ENCODE measurements around the gene BUB1. TPM values are rescaled to one million over a fixed set of nuclear protein-coding genes. Genes with fewer than 3 reads are reported as not detected.

The BUB1 gene
- total and polyA plus RNA-seq, 9 of the 15 experiments (the other 6 are each of a cell fraction or from before 2014, with no cell fraction given) = 73.4 to 247 (median 118) TPM

- POLR2A ChIA-PET = no interaction called here
- FAIRE-seq (no peak), DNase-seq (ENCODE audit: extremely low read depth in 1 of 4, low spot score in 3 of 4) (no peak), ATAC-seq (no peak)
- no peaks in the 10 kb centered on the region for H3K27me3 ChIP-seq (ENCODE audit: control insufficient read depth in 2 of 2, insufficient read depth in 2 of 2, low read length in 2 of 2)
- peaks cover 96% of the 10 kb centered on the region for H3K36me3 ChIP-seq (ENCODE audit: control insufficient read depth, insufficient read depth, low read length)
- H2AFZ ChIP-seq (ENCODE audit: low read depth, low read length) = no peak overlapping the region
- in situ Hi-C loops (cut with MboI) = no loop called here
- 90% methylated on average over 3 of the region's 3 CpGs for WGBS (ENCODE audit: insufficient coverage, low coverage, missing lambda C conversion rate)
- H4K20me1 ChIP-seq (replicated peaks; ENCODE audit: control insufficient read depth, insufficient read depth, low read length) = no peaks in the 10 kb centered on the region
- H3K4me3 ChIP-seq = no peak overlapping the region
- no peaks in the 10 kb centered on the region for H3K9me3 ChIP-seq (replicated peaks; ENCODE audit: control insufficient read depth, insufficient read depth, low read depth, low read length)
- no peak overlapping the region for H3K9ac ChIP-seq (ENCODE audit: insufficient read depth in 1 of 2, low read depth in 2 of 2, low read length in 2 of 2)
- TF ChIP-seq, protein P1, sequence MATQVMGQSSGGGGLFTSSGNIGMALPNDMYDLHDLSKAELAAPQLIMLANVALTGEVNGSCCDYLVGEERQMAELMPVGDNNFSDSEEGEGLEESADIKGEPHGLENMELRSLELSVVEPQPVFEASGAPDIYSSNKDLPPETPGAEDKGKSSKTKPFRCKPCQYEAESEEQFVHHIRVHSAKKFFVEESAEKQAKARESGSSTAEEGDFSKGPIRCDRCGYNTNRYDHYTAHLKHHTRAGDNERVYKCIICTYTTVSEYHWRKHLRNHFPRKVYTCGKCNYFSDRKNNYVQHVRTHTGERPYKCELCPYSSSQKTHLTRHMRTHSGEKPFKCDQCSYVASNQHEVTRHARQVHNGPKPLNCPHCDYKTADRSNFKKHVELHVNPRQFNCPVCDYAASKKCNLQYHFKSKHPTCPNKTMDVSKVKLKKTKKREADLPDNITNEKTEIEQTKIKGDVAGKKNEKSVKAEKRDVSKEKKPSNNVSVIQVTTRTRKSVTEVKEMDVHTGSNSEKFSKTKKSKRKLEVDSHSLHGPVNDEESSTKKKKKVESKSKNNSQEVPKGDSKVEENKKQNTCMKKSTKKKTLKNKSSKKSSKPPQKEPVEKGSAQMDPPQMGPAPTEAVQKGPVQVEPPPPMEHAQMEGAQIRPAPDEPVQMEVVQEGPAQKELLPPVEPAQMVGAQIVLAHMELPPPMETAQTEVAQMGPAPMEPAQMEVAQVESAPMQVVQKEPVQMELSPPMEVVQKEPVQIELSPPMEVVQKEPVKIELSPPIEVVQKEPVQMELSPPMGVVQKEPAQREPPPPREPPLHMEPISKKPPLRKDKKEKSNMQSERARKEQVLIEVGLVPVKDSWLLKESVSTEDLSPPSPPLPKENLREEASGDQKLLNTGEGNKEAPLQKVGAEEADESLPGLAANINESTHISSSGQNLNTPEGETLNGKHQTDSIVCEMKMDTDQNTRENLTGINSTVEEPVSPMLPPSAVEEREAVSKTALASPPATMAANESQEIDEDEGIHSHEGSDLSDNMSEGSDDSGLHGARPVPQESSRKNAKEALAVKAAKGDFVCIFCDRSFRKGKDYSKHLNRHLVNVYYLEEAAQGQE (IDR thresholded peaks at IDR 0.05; ENCODE audit: borderline replicate concordance) = no peak
- TF ChIP-seq, protein P1 (CRISPR knock-in tag; IDR thresholded peaks at IDR 0.05; ENCODE audit: low read depth) = no peak
- TF ChIP-seq SNRNP70 (optimal IDR thresholded peaks at IDR 0.05; ENCODE audit: low read depth, low read length) (no peak), AFF1 (IDR thresholded peaks at IDR 0.05; ENCODE audit: low read depth in 1 of 2, partially characterized antibody in 2 of 2) (no peak)
- TF ChIP-seq, protein P2, sequence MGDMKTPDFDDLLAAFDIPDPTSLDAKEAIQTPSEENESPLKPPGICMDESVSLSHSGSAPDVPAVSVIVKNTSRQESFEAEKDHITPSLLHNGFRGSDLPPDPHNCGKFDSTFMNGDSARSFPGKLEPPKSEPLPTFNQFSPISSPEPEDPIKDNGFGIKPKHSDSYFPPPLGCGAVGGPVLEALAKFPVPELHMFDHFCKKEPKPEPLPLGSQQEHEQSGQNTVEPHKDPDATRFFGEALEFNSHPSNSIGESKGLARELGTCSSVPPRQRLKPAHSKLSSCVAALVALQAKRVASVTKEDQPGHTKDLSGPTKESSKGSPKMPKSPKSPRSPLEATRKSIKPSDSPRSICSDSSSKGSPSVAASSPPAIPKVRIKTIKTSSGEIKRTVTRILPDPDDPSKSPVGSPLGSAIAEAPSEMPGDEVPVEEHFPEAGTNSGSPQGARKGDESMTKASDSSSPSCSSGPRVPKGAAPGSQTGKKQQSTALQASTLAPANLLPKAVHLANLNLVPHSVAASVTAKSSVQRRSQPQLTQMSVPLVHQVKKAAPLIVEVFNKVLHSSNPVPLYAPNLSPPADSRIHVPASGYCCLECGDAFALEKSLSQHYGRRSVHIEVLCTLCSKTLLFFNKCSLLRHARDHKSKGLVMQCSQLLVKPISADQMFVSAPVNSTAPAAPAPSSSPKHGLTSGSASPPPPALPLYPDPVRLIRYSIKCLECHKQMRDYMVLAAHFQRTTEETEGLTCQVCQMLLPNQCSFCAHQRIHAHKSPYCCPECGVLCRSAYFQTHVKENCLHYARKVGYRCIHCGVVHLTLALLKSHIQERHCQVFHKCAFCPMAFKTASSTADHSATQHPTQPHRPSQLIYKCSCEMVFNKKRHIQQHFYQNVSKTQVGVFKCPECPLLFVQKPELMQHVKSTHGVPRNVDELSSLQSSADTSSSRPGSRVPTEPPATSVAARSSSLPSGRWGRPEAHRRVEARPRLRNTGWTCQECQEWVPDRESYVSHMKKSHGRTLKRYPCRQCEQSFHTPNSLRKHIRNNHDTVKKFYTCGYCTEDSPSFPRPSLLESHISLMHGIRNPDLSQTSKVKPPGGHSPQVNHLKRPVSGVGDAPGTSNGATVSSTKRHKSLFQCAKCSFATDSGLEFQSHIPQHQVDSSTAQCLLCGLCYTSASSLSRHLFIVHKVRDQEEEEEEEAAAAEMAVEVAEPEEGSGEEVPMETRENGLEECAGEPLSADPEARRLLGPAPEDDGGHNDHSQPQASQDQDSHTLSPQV (IDR thresholded peaks at IDR 0.05) = no peak
- no TSS peak for BruUV-seq (replicated peaks)
- CTCF ChIA-PET (ENCODE audit: low intra/inter-chr PET ratio) = no interaction called here
- H3K9me1 ChIP-seq (ENCODE audit: control insufficient read depth, insufficient read depth, low read length) = no peaks in the 10 kb centered on the region
- no peak overlapping the region for H3K27ac ChIP-seq (ENCODE audit: extremely low read depth, low read depth, low read length)
- H3K4me2 ChIP-seq (ENCODE audit: insufficient read depth, low read length) = no peak overlapping the region
- no peaks in the 10 kb centered on the region for H3K4me1 ChIP-seq (replicated peaks in 1 of 2; ENCODE audit: control insufficient read depth in 2 of 2, insufficient read depth in 2 of 2, low read length in 2 of 2)
- intact Hi-C loops (cut with micrococcal nuclease) = no loop called here
- H3K79me2 ChIP-seq (ENCODE audit: control insufficient read depth, insufficient read depth, low read length) = peaks cover 50% of the 10 kb centered on the region
These were observed 30.1 kb downstream of the BUB1 start for GRCh38 chr2:110647777-110648176.

Data from K562 (cell line).